WTC11 (cell line): Measurements from ENCODE around the gene RFC4. TPM values are rescaled to one million over a fixed set of nuclear protein-coding genes. Genes with fewer than 3 reads are reported as not detected.

ENCODE experiments used
- ATAC-seq: fragments of 200-7000 bp; cut with Tn5 transposase; 2 replicates; pipeline ENCODE4 v1.10.0; 2021; ENCODE audit warnings: mild to moderate bottlenecking, moderate library complexity
- CTCF ChIA-PET: fragments of 300-600 bp; sonication (Branson Sonifier 250); formaldehyde crosslinking; loops from one replicate; lab custom pipeline; 2021; ENCODE audit warnings: antibody characterized with exemption; lab: Charles Lee
- POLR2A ChIA-PET: fragments of 350-600 bp; sonication (Branson Sonifier 250); formaldehyde crosslinking; loops from one replicate; lab custom pipeline; 2021; ENCODE audit warnings: antibody characterized with exemption; lab: Charles Lee
- DNase-seq: peaks from one replicate; pipeline ENCODE4 v3.0.0; 2021; ENCODE audit warnings: low spot score
- H3K27ac Mint-ChIP-seq: 2 replicates; pipeline ENCODE4 v1.8.0; 2021; ENCODE audit warnings: mixed read lengths
- H3K27me3 Mint-ChIP-seq: 2 replicates; pipeline ENCODE4 v1.8.0; 2021; ENCODE audit warnings: low read depth, mild to moderate bottlenecking, moderate library complexity, mixed read lengths
- H3K36me3 Mint-ChIP-seq: 2 replicates; pipeline ENCODE4 v1.8.0; 2021; ENCODE audit warnings: mixed read lengths
- H3K4me1 Mint-ChIP-seq: 2 replicates; pipeline ENCODE4 v1.8.0; 2022; ENCODE audit warnings: mixed read lengths
- H3K4me3 Mint-ChIP-seq: 2 replicates; pipeline ENCODE4 v1.8.0; 2021; ENCODE audit warnings: mild to moderate bottlenecking, moderate library complexity, mixed read lengths
- H3K9me3 Mint-ChIP-seq: 2 replicates; pipeline ENCODE4 v1.8.0; 2021; ENCODE audit warnings: mixed read lengths
- AR ChIP-seq: fragments of 250-450 bp; sonication (Bioruptor Pico); IDR thresholded peaks from 2 replicates; pipeline ENCODE4 v1.9.0; 2021; ENCODE audit warnings: mild to moderate bottlenecking
- CREB1 ChIP-seq: sonication (generic); formaldehyde crosslinking; IDR thresholded peaks from 2 replicates; pipeline ENCODE4 v1.8.0; 2023; ENCODE audit warnings: mild to moderate bottlenecking, missing genetic modification reagents
- CREM ChIP-seq: sonication (generic); formaldehyde crosslinking; IDR thresholded peaks from 2 replicates; pipeline ENCODE4 v1.8.1; 2022; ENCODE audit warnings: mild to moderate bottlenecking, missing genetic modification reagents, moderate library complexity
- CTCF ChIP-seq: fragments of 200-600 bp; IDR thresholded peaks from 2 replicates; pipeline ENCODE4 v1.8.0; 2022; ENCODE audit warnings: antibody characterized with exemption
- E2F5 ChIP-seq: sonication (generic); formaldehyde crosslinking; IDR thresholded peaks from 2 replicates; pipeline ENCODE4 v1.8.1; 2022; ENCODE audit warnings: mild to moderate bottlenecking, moderate library complexity, missing genetic modification reagents
- ETV6 ChIP-seq: sonication (generic); formaldehyde crosslinking; IDR thresholded peaks from 2 replicates; pipeline ENCODE4 v1.8.1; 2022; ENCODE audit warnings: mild to moderate bottlenecking, missing genetic modification reagents
- FOXJ3 ChIP-seq: sonication (generic); formaldehyde crosslinking; IDR thresholded peaks from 2 replicates; pipeline ENCODE4 v1.9.0; 2021; ENCODE audit warnings: missing genetic modification reagents, mild to moderate bottlenecking, borderline replicate concordance
- GABPB1 ChIP-seq: sonication (generic); formaldehyde crosslinking; IDR thresholded peaks from 2 replicates; pipeline ENCODE4 v1.8.1; 2023; ENCODE audit warnings: mild to moderate bottlenecking, missing genetic modification reagents
- HMGXB4 ChIP-seq: sonication (generic); formaldehyde crosslinking; IDR thresholded peaks from 2 replicates; pipeline ENCODE4 v1.8.1; 2023; ENCODE audit warnings: mild to moderate bottlenecking, moderate library complexity, missing genetic modification reagents
- JAZF1 ChIP-seq: fragments of 250-450 bp; sonication (Bioruptor Pico); IDR thresholded peaks from 2 replicates; pipeline ENCODE4 v1.9.0; 2021; ENCODE audit warnings: moderate library complexity, mild to moderate bottlenecking, inconsistent platforms
- MXD4 ChIP-seq: fragments of 250-450 bp; sonication (Bioruptor Pico); IDR thresholded peaks from 2 replicates; pipeline ENCODE4 v1.8.0; 2021; ENCODE audit warnings: mild to moderate bottlenecking, moderate library complexity, borderline replicate concordance
- PRDM15 ChIP-seq: sonication (generic); formaldehyde crosslinking; IDR thresholded peaks from 2 replicates; pipeline ENCODE4 v1.8.0; 2022; ENCODE audit warnings: missing genetic modification reagents
- SOX15 ChIP-seq: fragments of 250-450 bp; sonication (Bioruptor Pico); IDR thresholded peaks from 2 replicates; pipeline ENCODE4 v1.9.0; 2021; ENCODE audit warnings: mild to moderate bottlenecking
- SP1 ChIP-seq: sonication (generic); formaldehyde crosslinking; conservative IDR thresholded peaks from 2 replicates; pipeline ENCODE4 v1.8.1; 2022; ENCODE audit warnings: missing genetic modification reagents
- TP53 ChIP-seq: sonication (generic); formaldehyde crosslinking; IDR thresholded peaks from 2 replicates; pipeline ENCODE4 v1.8.1; 2023; ENCODE audit warnings: mild to moderate bottlenecking, missing genetic modification reagents
- ZBTB43 ChIP-seq: sonication (generic); formaldehyde crosslinking; IDR thresholded peaks from 2 replicates; pipeline ENCODE4 v1.8.1; 2023; ENCODE audit warnings: mild to moderate bottlenecking, missing genetic modification reagents
- ZNF219 ChIP-seq: sonication (generic); formaldehyde crosslinking; IDR thresholded peaks from 2 replicates; pipeline ENCODE4 v1.8.0; 2023; ENCODE audit warnings: missing genetic modification reagents, mild to moderate bottlenecking, borderline replicate concordance
- ZNF532 ChIP-seq: fragments of 250-450 bp; sonication (Bioruptor Pico); IDR thresholded peaks from 2 replicates; pipeline ENCODE4 v1.9.0; 2021; ENCODE audit warnings: mild to moderate bottlenecking, borderline replicate concordance
- total RNA-seq: library from RNA; stranded (reverse); gene quantifications from 3 replicates; pipeline ENCODE4 v1.2.3, GENCODE V29; 2021

The RFC4 gene
- total RNA-seq, 1 experiment from 2014 or later, result 104 TPM

GRCh38 chr3:186783058-186783730, 23.1 kb downstream of the RFC4 start, which contains the start of gene EIF4A2:
Gene EIF4A2 (plus strand): TSS chr3:186783577. CDS start chr3:186783611, 34 bp downstream.
- DNase-seq (peak; percentile 88), ATAC-seq (peak; percentile 73)
- peaks cover 9% of the 10 kb centered on the region; the same call in 1 of the 2 replicates for H3K27me3 Mint-ChIP-seq
- H3K4me1 Mint-ChIP-seq, result peaks cover 40% of the 10 kb centered on the region
- POLR2A ChIA-PET, result interaction anchor here (0.6 to 2.9 kb wide), 16 partner anchors 11 to 391 kb away, joined by 3 to 22 read pairs (median 4); partner anchors contain the start of genes DNAJB11 and RFC4
- peak within 1 kb of the TSS; percentile 100 for H3K27ac Mint-ChIP-seq
- H3K9me3 Mint-ChIP-seq, result no peaks in the 10 kb centered on the region
- H3K36me3 Mint-ChIP-seq, result peaks cover 49% of the 10 kb centered on the region
- CTCF ChIA-PET, result interaction anchor here (0.9 to 1.1 kb wide), 3 partner anchors 166 to 169 kb away, joined by 3 to 5 read pairs (median 3); no protein-coding TSS in a partner anchor
- H3K4me3 Mint-ChIP-seq, result peak within 1 kb of the TSS; percentile 100
- no peak for TF ChIP-seq CTCF
- peak; percentile 57; the same call in 1 of the 2 replicates for TF ChIP-seq HMGXB4 (CRISPR knock-in tag)
- no peak for TF ChIP-seq FOXJ3 (CRISPR knock-in tag)
- peak; percentile 76; the same call in 1 of the 2 replicates for TF ChIP-seq CREB1 (CRISPR knock-in tag)
- peak; percentile 70; the same call in 1 of the 2 replicates for TF ChIP-seq E2F5 (CRISPR knock-in tag)
- TF ChIP-seq SOX15 (CRISPR knock-in tag), result no peak
- no peak for TF ChIP-seq PRDM15 (CRISPR knock-in tag)
- no peak for TF ChIP-seq MXD4 (CRISPR knock-in tag)
- TF ChIP-seq ETV6 (CRISPR knock-in tag), result peak; percentile 28; the same call in 1 of the 2 replicates
- 0 out of 2 replicates have a peak, but pooled peaks have one; percentile 8 for TF ChIP-seq GABPB1 (CRISPR knock-in tag)
- TF ChIP-seq CREM, result peak; percentile 77; the same call in 1 of the 2 replicates
- TF ChIP-seq TP53 (CRISPR knock-in tag), result no peak
- no peak; the same call in 1 of the 2 replicates for TF ChIP-seq ZNF532 (CRISPR knock-in tag)
- 0 out of 2 replicates have a peak, but pooled peaks have one; percentile 47 for TF ChIP-seq JAZF1 (CRISPR knock-in tag)
- peak; percentile 78; the same call in 1 of the 2 replicates for TF ChIP-seq ZBTB43 (CRISPR knock-in tag)
- TF ChIP-seq ZNF219 (CRISPR knock-in tag), result no peak
- TF ChIP-seq SP1, result no peak; the same call in 1 of the 2 replicates
- TF ChIP-seq AR (CRISPR knock-in tag), result no peak
